Ovary (tissue), 9 donors: Measurements from ENCODE around the gene SIRT2. TPM values are rescaled to one million over a fixed set of nuclear protein-coding genes. Genes with fewer than 3 reads are reported as not detected.

Source experiments
- DNase-seq, 5 donors: peaks; one replicate each; pipeline ENCODE4 v3.0.0-alpha.2; 2019 to 2020
- H3K27ac ChIP-seq, 2 donors: fragments of 200-600 bp; one replicate each; pipeline versions ENCODE4 v1.5.1 to v1.8.0; 2019 to 2022
- H3K27me3 ChIP-seq: fragments of 200-600 bp; one replicate; pipeline ENCODE4 v1.8.0; 2022
- H3K36me3 ChIP-seq: fragments of 200-600 bp; sonication (generic); one replicate; pipeline ENCODE4 v1.5.1; 2019
- H3K4me1 ChIP-seq: one replicate; pipeline ENCODE4 v1.8.1; 2013; ENCODE audit warnings: mild to moderate bottlenecking, moderate library complexity; ENCODE audit not compliant: insufficient read depth
- H3K4me3 ChIP-seq: fragments of 200-600 bp; sonication (generic); one replicate; pipeline ENCODE4 v1.5.1; 2017
- H3K9me3 ChIP-seq, 2 donors: fragments of 200-600 bp in 1 of 2; sonication (generic) in 1 of 2; one replicate each; pipeline versions ENCODE4 v1.5.1 to v1.8.1; 2013 to 2019; ENCODE audit warnings: mild to moderate bottlenecking in 1 of 2, moderate library complexity in 1 of 2
- CTCF ChIP-seq, 3 donors: fragments of 450-650 bp in 2 of 3; fragments of 200-600 bp in 1 of 3; IDR thresholded peaks; one replicate each; pipeline versions ENCODE4 v1.5.1 to v1.8.0; 2016 to 2022; ENCODE audit warnings: antibody characterized with exemption in 3 of 3, mild to moderate bottlenecking in 1 of 3
- EP300 ChIP-seq: sonication (generic); formaldehyde crosslinking; IDR thresholded peaks from one replicate; pipeline ENCODE4 v1.6.1; 2017; ENCODE audit warnings: antibody characterized with exemption
- POLR2A ChIP-seq: fragments of 450-650 bp; IDR thresholded peaks from one replicate; pipeline ENCODE4 v1.6.1; 2017; ENCODE audit warnings: antibody characterized with exemption, mild to moderate bottlenecking, moderate library complexity
- WGBS, 3 donors: extraction: QIAGEN DNeasy Blood & Tissue Kit in 1 of 3; methylation state at CpG; one replicate each; pipeline versions ENCODE4 v1.1.5 to v1.1.7; 2013 to 2017; 5-methylcytosine and 5-hydroxymethylcytosine counted together
- intact Hi-C, 4 donors: fragments of 100-400 bp; cut with DNase I; formaldehyde crosslinking; loops; one replicate each; pipeline versions ENCODE4 v1.11.0 to v1.15.1; 2022 to 2023
- polyA plus RNA-seq, 2 donors: library from polyadenylated mRNA; stranded (reverse); fragments of 200-250 nt in 1 of 2; fragments of 350-450 nt in 1 of 2; fragmentation: Illumina TruSeq in 1 of 2; extraction: RNeasy Lipid Tissue Mini Kit (QIAGEN cat#74804) in 1 of 2; gene quantifications; one replicate each; pipeline ENCODE4 v1.2.3, GENCODE V29; 2013 to 2014
- total RNA-seq, 7 donors: library from RNA; depleted of rRNA in 2 of 7; stranded (reverse); fragments of >200 nt in 2 of 7; fragmentation: NEBNext Ultra II Directional in 3 of 7; extraction: Animal tissue kit (Norgen Biotek cat#: 25700) in 3 of 7; gene quantifications; one replicate each; pipeline versions ENCODE4 v1.1.0 to v1.2.4, GENCODE V29; 2016 to 2023
- donor health status: DM: no; HTN: no; CAD: no; lungs with moderate emphysema.
- donor health status: DM: no; HTN: no; CAD: no.
- donor health status: Bipolar disorder and iron deficiency.
- donor health status: DM: yes; HTN: yes; CAD: no.
- donor health status: DM: no; HTN: no; CAD: no.
- donor health status: DM: yes; HTN: yes; CAD: no.

SIRT2 gene
- total and polyA plus RNA-seq, 9 donors = 46.1 to 64.9 (median 55.7) TPM

GRCh38 chr19:38850436-38850975 is 48.9 kb downstream of the SIRT2 start:
- H3K4me3 ChIP-seq = peak overlapping the region; percentile 67
- peaks cover 13% of the 10 kb centered on the region for H3K4me1 ChIP-seq
- no peaks in the 10 kb centered on the region for H3K27me3 ChIP-seq
- WGBS, 3 donors = 0 to 1% (median 1%) methylated on average over 20 to 26 of the region's 26 CpGs
- H3K27ac ChIP-seq = peak overlapping the region; percentile 89 to 98
- TF ChIP-seq CTCF (IDR thresholded peaks at IDR 0.05) = peak; percentile 11 to 59 (median 58)
- TF ChIP-seq POLR2A = peak; percentile 87
- peak; percentile 52 for TF ChIP-seq EP300
- no peaks in the 10 kb centered on the region for H3K36me3 ChIP-seq
- peak in 4 of 5 donors; percentile 99 to 100 (median 99) for DNase-seq
- intact Hi-C loops = loop anchor here in 2 of 4 donors (1.0 to 5.0 kb wide), 3 partner anchors 49 to 213 kb away; partner anchors contain the start of genes ACTN4 (in 1 of the 2), NFKBIB (in 1 of the 2) and SIRT2 (in 1 of the 2)
- H3K9me3 ChIP-seq = no peaks in the 10 kb centered on the region

GRCh38 chr19:38849860-38850435 is 49.5 kb downstream of the SIRT2 start, which contains the start of gene HNRNPL:
Gene HNRNPL, minus strand, starts transcription at chr19:38849986. Its CDS starts 20 bp downstream, at chr19:38849966.
- intact Hi-C loops = loop anchor here in 3 of 4 donors (1.0 to 10.0 kb wide), 4 partner anchors 49 to 213 kb away; partner anchors contain the start of genes ACTN4 (in 2 of the 3), NFKBIB (in 1 of the 3) and SIRT2 (in 1 of the 3)
- no peaks in the 10 kb centered on the region for H3K36me3 ChIP-seq
- H3K9me3 ChIP-seq = no peaks in the 10 kb centered on the region
- peak within 1 kb of the TSS; percentile 99 for H3K4me3 ChIP-seq
- DNase-seq = peak in 4 of 5 donors; percentile 99 to 100 (median 99)
- WGBS, 3 donors = 0 to 1% (median 0%) methylated on average over 34 to 50 of the region's 50 CpGs
- TF ChIP-seq POLR2A (peak; percentile 99), CTCF (IDR thresholded peaks at IDR 0.05) (peak; percentile 36 to 76 (median 67)), EP300 (peak; percentile 35)
- H3K27ac ChIP-seq = peak within 1 kb of the TSS; percentile 100
- no peaks in the 10 kb centered on the region for H3K27me3 ChIP-seq
- H3K4me1 ChIP-seq = peaks cover 13% of the 10 kb centered on the region

- 0% methylated on average over 53 to 76 of the region's 76 CpGs for WGBS, 3 donors
- Histone ChIP-seq H3K27ac (peak overlapping the region; percentile 100), H3K27me3 (no peaks in the 10 kb centered on the region), H3K4me1 (peaks cover 13% of the 10 kb centered on the region), H3K36me3 (no peaks in the 10 kb centered on the region), H3K9me3 (no peaks in the 10 kb centered on the region), H3K4me3 (peak overlapping the region; percentile 99)
- TF ChIP-seq CTCF (IDR thresholded peaks at IDR 0.05) (no peak), EP300 (no peak), POLR2A (no peak)
- intact Hi-C loops = loop anchor here in 1 of 4 donors (10.0 kb wide), 1 partner anchor 205 kb away; the partner anchor contains the start of gene ACTN4
- peak; percentile 98 to 99 (median 99) for DNase-seq
These were observed 50.1 kb downstream of the SIRT2 start for GRCh38 chr19:38849147-38849859.
